Fibroblast of mammary gland (primary cell): ENCODE data around the gene TEKT5.

Experiments used
- DNase-seq: peaks from one replicate; pipeline ENCODE4 v3.0.0-alpha.2; 2010; ENCODE audit warnings: low read depth
- H3K4me3 ChIP-seq: 2 replicates; pipeline ENCODE4 v1.5.1; 2011; ENCODE audit warnings: low read depth, mild to moderate bottlenecking, low read length, moderate library complexity; ENCODE audit not compliant: control insufficient read depth
- CTCF ChIP-seq: conservative IDR thresholded peaks from 2 replicates; pipeline ENCODE4 v1.5.1; 2011; ENCODE audit warnings: low read depth, low read length, inconsistent platforms; ENCODE audit not compliant: control insufficient read depth, insufficient read depth

The TEKT5 gene

GRCh38 chr16:10646228-10646580, 48.5 kb downstream of the TEKT5 start:
- TF ChIP-seq CTCF = no peak
- H3K4me3 ChIP-seq = no peak overlapping the region
- DNase-seq = no peak

- TF ChIP-seq CTCF = no peak
- DNase-seq = no peak
- no peak overlapping the region for H3K4me3 ChIP-seq
Observed at GRCh38 chr16:10644092-10644491, 50.6 kb downstream of the TEKT5 start.

GRCh38 chr16:10642964-10643363, 51.8 kb downstream of the TEKT5 start:
- DNase-seq = no peak
- H3K4me3 ChIP-seq = no peak overlapping the region
- TF ChIP-seq CTCF = no peak

GRCh38 chr16:10641953-10642949, 52.5 kb downstream of the TEKT5 start:
- DNase-seq = no peak
- TF ChIP-seq CTCF = no peak
- H3K4me3 ChIP-seq = no peak overlapping the region

GRCh38 chr16:10641555-10641952, 53.2 kb downstream of the TEKT5 start:
- H3K4me3 ChIP-seq = no peak overlapping the region
- DNase-seq = no peak
- no peak for TF ChIP-seq CTCF

- no peak for DNase-seq
- no peak for TF ChIP-seq CTCF
- H3K4me3 ChIP-seq = no peak overlapping the region
Observed at GRCh38 chr16:10640934-10641333, 53.8 kb downstream of the TEKT5 start.
